ENCODE results near the gene BCAT1.

BCAT1 gene, protein sequence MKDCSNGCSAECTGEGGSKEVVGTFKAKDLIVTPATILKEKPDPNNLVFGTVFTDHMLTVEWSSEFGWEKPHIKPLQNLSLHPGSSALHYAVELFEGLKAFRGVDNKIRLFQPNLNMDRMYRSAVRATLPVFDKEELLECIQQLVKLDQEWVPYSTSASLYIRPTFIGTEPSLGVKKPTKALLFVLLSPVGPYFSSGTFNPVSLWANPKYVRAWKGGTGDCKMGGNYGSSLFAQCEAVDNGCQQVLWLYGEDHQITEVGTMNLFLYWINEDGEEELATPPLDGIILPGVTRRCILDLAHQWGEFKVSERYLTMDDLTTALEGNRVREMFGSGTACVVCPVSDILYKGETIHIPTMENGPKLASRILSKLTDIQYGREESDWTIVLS

DNA sequence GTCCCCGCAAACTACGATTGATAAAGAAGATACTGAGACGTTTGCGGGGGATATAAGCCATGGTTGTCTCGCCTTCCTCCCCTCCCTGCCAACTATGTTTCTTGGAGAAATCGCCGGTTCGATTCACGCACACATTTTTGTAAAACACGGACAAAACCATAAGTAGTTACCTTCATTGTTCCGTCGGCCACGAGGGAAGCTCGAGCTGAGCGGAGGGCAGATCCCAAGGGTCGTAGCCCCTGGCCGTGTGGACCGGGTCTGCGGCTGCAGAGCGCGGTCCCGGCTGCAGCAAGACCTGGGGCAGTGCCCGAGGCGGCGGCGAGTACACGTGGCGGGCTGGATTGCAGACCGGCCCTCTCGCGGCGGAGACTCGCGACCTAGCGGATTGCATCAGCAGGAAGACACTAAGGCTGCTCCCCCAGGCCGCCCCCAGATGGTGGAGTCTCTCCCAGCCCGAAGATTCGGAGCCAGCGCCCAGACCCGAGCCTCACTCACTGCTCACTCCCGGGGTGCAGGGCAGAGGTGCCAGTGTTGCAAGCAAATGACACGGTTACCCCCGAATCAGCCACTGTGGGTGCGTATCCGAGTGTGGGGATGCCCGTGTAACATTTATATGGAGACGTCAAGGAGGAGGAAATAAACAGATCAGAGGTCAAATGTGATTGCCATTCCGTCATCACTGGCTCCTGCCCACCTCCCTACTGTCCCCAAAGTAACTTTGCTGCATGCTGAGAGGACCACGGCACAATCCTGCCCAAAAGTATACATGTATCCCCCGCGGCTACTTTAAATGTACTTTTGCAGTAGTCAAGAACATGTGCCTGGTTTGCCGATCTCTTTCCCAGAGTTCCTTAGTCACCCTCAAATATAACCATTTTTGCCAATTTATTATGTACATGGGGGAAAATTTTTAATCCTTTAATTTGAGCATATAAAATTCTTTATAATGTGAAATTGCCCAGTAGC, at the start of gene BCAT1:
Gene BCAT1, minus strand, starts transcription at position 345 of the 966 bp plus-strand sequence. Its CDS starts 169 bp downstream, at position 176.
- DNase-seq (ENCODE audit: low read depth) = peak; percentile 91

DNA sequence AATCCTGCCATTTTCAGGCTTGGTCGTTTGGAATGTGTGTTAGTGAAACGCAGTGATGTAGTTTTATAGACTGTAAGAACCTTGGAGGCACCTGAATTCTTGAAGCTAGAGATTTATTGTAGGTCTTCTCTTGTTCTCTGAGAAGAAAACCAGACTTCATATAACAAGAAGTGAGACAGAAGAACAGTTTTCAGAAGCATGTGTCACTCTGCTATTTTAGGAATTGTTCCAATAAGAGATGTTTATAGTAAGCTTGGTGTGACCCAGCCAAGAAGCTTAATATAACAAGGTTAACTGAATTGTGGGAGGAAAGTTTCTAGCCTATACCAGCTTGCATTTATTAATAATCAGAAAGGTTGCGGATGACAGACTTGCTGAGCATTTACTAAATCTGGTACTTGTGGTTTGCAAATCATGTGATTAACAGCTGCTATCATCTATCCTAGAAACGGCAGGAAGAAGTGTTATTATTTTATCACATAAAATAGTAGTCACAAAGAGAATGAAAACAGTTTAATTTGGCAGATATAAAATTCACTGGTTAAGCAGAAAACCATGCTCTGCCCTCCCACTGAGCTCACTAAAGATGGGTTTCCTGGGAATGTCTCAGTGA, 49.2 kb upstream of the BCAT1 start:
- DNase-seq (ENCODE audit: low read depth) = peak; percentile 93

DNA sequence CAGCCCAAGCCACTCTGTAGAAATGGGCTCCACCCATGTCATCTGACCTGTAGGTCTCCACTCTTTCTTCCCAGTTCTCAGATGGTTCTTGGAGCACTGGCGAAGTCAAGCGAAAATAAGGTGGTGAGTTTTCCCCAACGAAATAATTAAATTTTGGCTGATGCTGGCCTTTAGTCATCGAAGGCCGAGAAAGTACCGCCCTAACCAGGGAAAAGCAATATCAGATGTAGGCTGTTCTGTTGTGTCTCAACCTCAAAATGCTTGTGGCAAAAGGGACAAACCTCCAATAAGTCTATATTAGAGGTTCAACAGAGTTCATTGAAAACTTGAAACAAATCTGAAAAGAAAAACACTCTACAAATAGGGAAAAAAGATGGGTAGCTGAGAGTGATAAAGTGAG, 48.6 kb upstream of the BCAT1 start:
- peak; percentile 15 for DNase-seq (ENCODE audit: low read depth)

- no peak for DNase-seq (ENCODE audit: low read depth)
Measured at GRCh38 chr12:24996820-24997219, 47.9 kb upstream of the BCAT1 start.

- DNase-seq (ENCODE audit: low read depth) = no peak
Measured at GRCh38 chr12:24996102-24996797, 47.3 kb upstream of the BCAT1 start.

DNA sequence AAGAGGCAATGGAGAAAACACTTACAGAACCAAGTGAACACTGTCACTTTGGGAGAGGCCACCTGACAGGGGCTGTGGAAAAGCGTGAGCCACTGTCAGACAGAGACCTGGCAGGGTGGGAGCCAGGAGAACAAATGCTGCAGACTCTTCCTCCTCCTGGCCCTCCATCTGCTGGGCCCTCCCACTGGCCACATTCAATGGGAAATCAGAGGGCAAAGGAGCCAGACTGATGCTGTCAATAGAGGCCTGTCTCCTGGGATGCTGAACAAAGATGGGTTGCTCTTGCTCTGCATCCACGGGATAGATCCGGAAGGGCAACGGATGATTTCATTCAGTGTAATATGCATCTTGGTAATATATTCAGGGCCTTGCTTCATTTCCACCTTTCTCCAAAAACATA, 44.9 kb upstream of the BCAT1 start:
- no peak for DNase-seq (ENCODE audit: low read depth)

DNA sequence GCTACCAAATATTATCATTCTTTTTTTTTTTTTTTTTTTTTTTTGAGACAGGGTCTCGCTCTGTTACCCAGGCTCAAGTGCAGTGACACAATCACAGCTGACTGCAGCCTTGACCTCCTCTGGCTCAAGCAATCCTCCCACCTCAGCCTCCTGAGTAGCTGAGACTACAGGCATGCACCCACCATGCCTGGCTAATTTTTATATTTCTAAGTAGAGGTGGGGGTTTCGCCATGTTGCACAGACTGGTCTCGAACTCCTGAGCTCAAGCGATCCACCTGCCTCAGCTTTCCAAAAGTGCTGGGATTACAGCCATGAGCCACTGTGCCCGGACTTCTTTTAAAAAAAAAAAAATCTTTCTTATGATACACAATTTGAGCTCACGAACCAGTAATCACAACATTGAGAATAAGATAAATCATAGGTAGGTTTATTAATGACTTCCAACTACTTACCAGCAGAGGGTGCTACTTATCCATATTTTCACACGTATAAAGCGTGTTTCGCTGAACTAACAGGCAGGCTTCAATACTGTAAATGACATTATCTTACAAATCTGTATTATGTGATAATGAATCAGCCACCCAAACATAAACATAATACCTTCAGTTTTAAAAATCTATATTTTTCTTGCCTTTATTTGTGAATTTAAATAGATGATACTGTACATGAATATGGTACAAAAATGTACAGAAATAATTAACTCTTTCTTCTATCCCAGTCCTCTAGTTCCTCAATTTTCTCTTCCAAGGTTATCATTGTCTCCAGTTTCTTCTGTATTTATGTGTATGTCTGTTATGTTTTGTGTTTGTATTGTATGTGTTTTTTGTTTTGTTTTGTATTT, 42.5 kb upstream of the BCAT1 start:
- peak; percentile 67 for DNase-seq (ENCODE audit: low read depth)

DNA sequence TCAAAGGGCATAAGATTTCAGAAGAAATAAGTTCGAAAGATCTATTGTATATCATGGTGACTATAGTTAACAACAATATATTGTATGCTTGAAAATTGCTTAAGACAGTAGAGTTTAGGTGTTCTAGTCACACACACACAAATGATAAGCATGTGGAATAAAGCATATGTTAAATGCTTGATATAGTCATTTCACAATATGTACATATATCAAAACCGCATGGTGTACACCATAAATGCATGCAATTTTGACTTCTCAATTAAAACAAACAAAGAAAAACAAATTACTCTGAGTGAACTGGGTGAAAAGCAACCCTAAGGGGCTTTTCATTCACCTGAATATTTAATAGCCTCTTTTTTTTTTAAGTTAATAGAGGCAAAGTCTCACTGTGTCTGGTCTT, 40.3 kb upstream of the BCAT1 start:
- no peak for DNase-seq (ENCODE audit: low read depth)

DNA sequence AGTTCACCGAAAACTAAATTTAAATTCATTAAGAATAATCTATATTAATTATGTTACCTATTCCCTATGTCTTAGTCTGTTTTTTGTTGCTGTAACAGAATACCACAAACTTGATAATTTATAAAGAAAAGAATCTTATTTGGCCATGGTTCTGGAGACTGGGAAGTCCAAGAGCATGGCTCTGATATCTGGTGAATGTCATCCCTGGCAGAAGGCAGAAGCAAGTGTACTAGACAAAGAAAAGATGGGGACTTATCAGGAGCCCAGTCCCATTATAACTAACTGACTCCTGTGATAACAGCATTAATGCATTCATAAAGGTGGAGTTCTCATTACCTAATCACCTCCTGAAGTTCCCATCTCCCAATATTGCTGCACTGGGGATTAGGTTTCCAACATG, 33.3 kb upstream of the BCAT1 start:
- DNase-seq (ENCODE audit: low read depth) = no peak

- DNase-seq (ENCODE audit: low read depth) = peak; percentile 67
Measured at GRCh38 chr12:24979976-24980730, 31.3 kb upstream of the BCAT1 start.

- no peak for DNase-seq (ENCODE audit: low read depth)
Measured at GRCh38 chr12:24979329-24979728, 30.4 kb upstream of the BCAT1 start.

GRCh38 chr12:24977711-24978110, 28.8 kb upstream of the BCAT1 start:
- peak; percentile 12 for DNase-seq (ENCODE audit: low read depth)

GRCh38 chr12:24977060-24977459, 28.2 kb upstream of the BCAT1 start:
- DNase-seq (ENCODE audit: low read depth) = no peak

- no peak for DNase-seq (ENCODE audit: low read depth)
Measured at GRCh38 chr12:24975425-24975824, 26.5 kb upstream of the BCAT1 start.

- DNase-seq (ENCODE audit: low read depth) = no peak
Measured at GRCh38 chr12:24974216-24974615, 25.3 kb upstream of the BCAT1 start.

DNA sequence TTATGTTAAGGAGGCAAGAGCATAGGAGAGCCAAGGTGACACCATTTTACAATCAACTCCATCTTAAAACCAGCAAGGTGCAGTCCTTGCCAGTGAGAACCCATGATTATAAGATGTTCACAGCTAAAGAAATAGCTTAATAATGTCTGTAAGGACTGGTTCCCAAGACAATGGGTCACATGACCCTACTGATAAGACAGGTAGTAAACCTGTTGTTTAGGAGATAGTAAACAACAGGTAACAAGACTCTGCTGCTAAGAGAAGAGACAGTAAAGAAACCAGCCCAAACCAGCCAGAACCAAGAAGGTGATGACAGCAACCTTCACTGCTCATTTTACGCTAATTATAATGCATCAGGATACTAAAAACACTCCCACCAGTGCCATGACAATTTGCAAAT, 23.2 kb upstream of the BCAT1 start:
- no peak for DNase-seq (ENCODE audit: low read depth)

DNA sequence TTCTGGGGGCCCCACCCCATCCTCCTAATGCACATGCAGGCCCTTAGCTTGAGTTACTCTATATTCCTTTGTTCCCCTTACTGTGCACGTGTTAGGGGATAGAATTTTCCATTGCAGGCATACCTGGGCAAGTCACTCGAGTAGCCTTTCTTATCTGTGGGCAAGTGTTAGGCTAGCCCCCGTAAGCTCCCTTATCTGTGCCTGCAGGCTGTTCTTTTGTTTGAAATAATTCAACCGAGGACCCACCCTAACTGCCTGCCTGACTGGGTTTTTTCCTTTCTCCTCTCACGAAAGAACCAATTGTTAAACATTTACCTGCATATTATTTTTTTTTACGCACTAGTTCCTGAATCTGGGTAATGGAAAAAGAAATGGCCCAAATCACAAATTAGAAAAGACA, 21.3 kb upstream of the BCAT1 start:
- DNase-seq (ENCODE audit: low read depth) = no peak

- no peak for DNase-seq (ENCODE audit: low read depth)
Measured at GRCh38 chr12:24966951-24967564, 18.2 kb upstream of the BCAT1 start.

- DNase-seq (ENCODE audit: low read depth) = no peak
Measured at GRCh38 chr12:24964342-24964741, 15.4 kb upstream of the BCAT1 start.

All from iris pigment epithelial cell (primary cell).